GM12865 (cell line): ENCODE results near the gene NSD1.

ENCODE experiments used
- DNase-seq: peaks from one replicate; pipeline ENCODE4 v3.0.0; 2010; ENCODE audit warnings: low read depth
- H3K4me3 ChIP-seq: 2 replicates; pipeline ENCODE4 v1.5.1; 2011; ENCODE audit warnings: mild to moderate bottlenecking, low read depth, low read length, control low read depth
- CTCF ChIP-seq: IDR thresholded peaks from 2 replicates; pipeline ENCODE4 v1.5.1; 2011; ENCODE audit warnings: low read length, control low read depth, low read depth, inconsistent platforms; ENCODE audit not compliant: insufficient read depth; ENCODE audit errors: missing control alignments

NSD1 gene

GRCh38 chr5:177123789-177124485 lies 9.6 kb upstream of the NSD1 start:
- no peak for TF ChIP-seq CTCF
- DNase-seq: no peak
- no peak overlapping the region for H3K4me3 ChIP-seq

- no peak for TF ChIP-seq CTCF
- DNase-seq: no peak
- H3K4me3 ChIP-seq: no peak overlapping the region
Measured at GRCh38 chr5:177124486-177124991, 9.0 kb upstream of the NSD1 start.

- H3K4me3 ChIP-seq: no peak overlapping the region
- TF ChIP-seq CTCF: no peak
- no peak for DNase-seq
Measured at GRCh38 chr5:177126771-177127170, 6.8 kb upstream of the NSD1 start.

GRCh38 chr5:177128551-177128981 lies 5.0 kb upstream of the NSD1 start:
- TF ChIP-seq CTCF: no peak
- H3K4me3 ChIP-seq: no peak overlapping the region
- DNase-seq: no peak

- H3K4me3 ChIP-seq: no peak overlapping the region
- TF ChIP-seq CTCF: no peak
- DNase-seq: no peak
Measured at GRCh38 chr5:177130211-177131018, 3.2 kb upstream of the NSD1 start.

GRCh38 chr5:177131019-177131320 lies 2.6 kb upstream of the NSD1 start:
- no peak for TF ChIP-seq CTCF
- no peak for DNase-seq
- H3K4me3 ChIP-seq: no peak overlapping the region
